GM06990 (cell line): ENCODE data around the gene SPC24.
A peak's percentile ranks its signal among the peaks of the same experiment; 100 is the strongest.

Experiments
- DNase-seq: peaks from one replicate; pipeline ENCODE4 v3.0.0-alpha.2; 2011; ENCODE audit not compliant: insufficient read length; ENCODE audit errors: extremely low read depth
- H3K27me3 ChIP-seq: replicated peaks from 2 replicates; pipeline ENCODE4 v1.6.0; 2011; ENCODE audit warnings: low read length; ENCODE audit not compliant: control insufficient read depth, insufficient read depth
- H3K36me3 ChIP-seq: 2 replicates; pipeline ENCODE4 v1.5.1; 2011; ENCODE audit warnings: low read length; ENCODE audit not compliant: control insufficient read depth, insufficient read depth
- H3K4me3 ChIP-seq: replicated peaks from 2 replicates; pipeline ENCODE4 v1.5.1; 2011; ENCODE audit warnings: low read depth, mild to moderate bottlenecking, control low read depth, low read length
- TF ChIP-seq, protein P1 (sequence below): IDR thresholded peaks from 2 replicates; pipeline ENCODE4 v1.5.1; 2011; ENCODE audit warnings: low read length, control low read depth, mild to moderate bottlenecking, inconsistent platforms; ENCODE audit not compliant: insufficient read depth, poor library complexity, severe bottlenecking

The SPC24 gene

GRCh38 chr19:11198175-11198534 lies 42.6 kb upstream of the SPC24 start:
- TF ChIP-seq, protein P1, sequence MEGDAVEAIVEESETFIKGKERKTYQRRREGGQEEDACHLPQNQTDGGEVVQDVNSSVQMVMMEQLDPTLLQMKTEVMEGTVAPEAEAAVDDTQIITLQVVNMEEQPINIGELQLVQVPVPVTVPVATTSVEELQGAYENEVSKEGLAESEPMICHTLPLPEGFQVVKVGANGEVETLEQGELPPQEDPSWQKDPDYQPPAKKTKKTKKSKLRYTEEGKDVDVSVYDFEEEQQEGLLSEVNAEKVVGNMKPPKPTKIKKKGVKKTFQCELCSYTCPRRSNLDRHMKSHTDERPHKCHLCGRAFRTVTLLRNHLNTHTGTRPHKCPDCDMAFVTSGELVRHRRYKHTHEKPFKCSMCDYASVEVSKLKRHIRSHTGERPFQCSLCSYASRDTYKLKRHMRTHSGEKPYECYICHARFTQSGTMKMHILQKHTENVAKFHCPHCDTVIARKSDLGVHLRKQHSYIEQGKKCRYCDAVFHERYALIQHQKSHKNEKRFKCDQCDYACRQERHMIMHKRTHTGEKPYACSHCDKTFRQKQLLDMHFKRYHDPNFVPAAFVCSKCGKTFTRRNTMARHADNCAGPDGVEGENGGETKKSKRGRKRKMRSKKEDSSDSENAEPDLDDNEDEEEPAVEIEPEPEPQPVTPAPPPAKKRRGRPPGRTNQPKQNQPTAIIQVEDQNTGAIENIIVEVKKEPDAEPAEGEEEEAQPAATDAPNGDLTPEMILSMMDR = no peak
- no peak for DNase-seq
- no peak overlapping the region; the same call in 1 of the 2 replicates for H3K4me3 ChIP-seq
- H3K27me3 ChIP-seq = no peaks in the 10 kb centered on the region
- no peaks in the 10 kb centered on the region; the same call in 1 of the 2 replicates for H3K36me3 ChIP-seq

DNA sequence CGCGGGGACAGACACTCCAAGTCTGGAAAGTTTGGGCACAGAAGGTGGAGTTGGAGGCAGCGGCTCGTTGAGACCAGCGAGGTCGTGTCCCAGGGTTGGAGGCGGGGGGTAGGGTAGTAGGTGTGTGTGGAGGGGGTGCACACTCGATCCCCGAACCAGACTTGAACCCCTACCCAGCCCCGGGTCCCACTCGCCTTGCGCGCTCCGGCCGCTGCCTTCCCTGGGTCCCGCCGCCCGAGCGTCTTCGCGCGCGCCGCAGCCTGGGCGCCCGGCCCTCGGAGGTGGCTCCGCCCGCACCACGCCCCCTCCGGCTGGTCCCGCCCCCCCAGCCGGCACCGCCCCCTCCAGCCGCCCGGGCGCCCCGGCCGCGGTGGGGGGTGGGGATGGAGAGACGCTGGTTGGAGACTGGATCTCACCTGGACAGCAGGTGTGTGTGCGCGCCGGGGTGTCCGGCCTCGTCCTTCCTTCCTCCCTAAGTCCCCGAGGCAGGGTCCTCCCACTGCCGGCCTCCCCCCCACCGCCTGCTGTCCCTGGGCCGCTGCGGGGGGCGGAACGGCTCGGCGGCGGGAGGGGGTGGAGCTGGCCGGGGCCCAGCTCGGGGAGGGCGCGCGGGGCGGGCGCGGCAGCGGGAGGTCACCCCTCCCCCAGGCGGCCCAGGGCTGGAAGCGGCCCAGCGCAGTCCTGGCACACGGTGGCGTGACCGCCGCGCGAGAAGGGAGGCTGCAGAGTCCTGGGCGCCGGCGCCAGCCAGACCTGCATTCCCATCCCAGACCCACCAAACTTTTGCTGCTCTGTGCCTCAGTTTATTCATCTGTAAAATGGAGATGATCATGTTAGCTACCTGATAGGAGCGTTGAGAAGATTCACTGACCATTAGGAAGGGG lies 42.0 kb upstream of the SPC24 start, which contains the start of gene KANK2:
Gene KANK2, minus strand, starts transcription at position 255 of the 884 bp plus-strand sequence. CDS start 3,034 bp downstream, outside the sequence.
- Histone ChIP-seq H3K27me3 (no peaks in the 10 kb centered on the region), H3K36me3 (no peaks in the 10 kb centered on the region; the same call in 1 of the 2 replicates), H3K4me3 (peak within 1 kb of the TSS; percentile 70)
- TF ChIP-seq, protein P1 = no peak
- DNase-seq = peak; percentile 79

- no peak for DNase-seq
- peak overlapping the region; percentile 70 for H3K4me3 ChIP-seq
- no peaks in the 10 kb centered on the region for H3K27me3 ChIP-seq
- H3K36me3 ChIP-seq = no peaks in the 10 kb centered on the region; the same call in 1 of the 2 replicates
- TF ChIP-seq, protein P1 = no peak
Measured at GRCh38 chr19:11196406-11197287, 41.1 kb upstream of the SPC24 start.

- Histone ChIP-seq H3K4me3 (no peak overlapping the region), H3K27me3 (no peaks in the 10 kb centered on the region), H3K36me3 (no peaks in the 10 kb centered on the region; the same call in 1 of the 2 replicates)
- DNase-seq = no peak
- TF ChIP-seq, protein P1 = no peak
Measured at GRCh38 chr19:11195681-11196080, 40.1 kb upstream of the SPC24 start.

GRCh38 chr19:11194656-11195558 lies 39.3 kb upstream of the SPC24 start:
- TF ChIP-seq, protein P1 = no peak
- H3K36me3 ChIP-seq = no peaks in the 10 kb centered on the region
- no peak overlapping the region for H3K4me3 ChIP-seq
- H3K27me3 ChIP-seq = no peaks in the 10 kb centered on the region
- no peak for DNase-seq
